ENCODE data around the gene ARL8A.
A peak's percentile ranks its signal among the peaks of the same experiment; 100 is the strongest.
"Not testable (repeated sequence)": the region's sequence is repeated elsewhere in the genome, so short reads cannot be mapped to it uniquely, and the experiment has no call there.

ARL8A gene

GRCh38 chr1:202144402-202145067 lies at the start of gene ARL8A:
TSS of gene ARL8A (minus strand) at chr1:202144737. CDS start at chr1:202144572, 165 bp downstream.
- peak; percentile 45 for DNase-seq

- DNase-seq = no peak
Observed at GRCh38 chr1:202194328-202194648, 49.8 kb upstream of the ARL8A start.

- no peak for DNase-seq
Observed at GRCh38 chr1:202193614-202194327, 49.2 kb upstream of the ARL8A start, which contains the start of gene LGR6. TSS of gene LGR6 (plus strand) at chr1:202193799. CDS start at chr1:202193990, 191 bp downstream.

- peak; percentile 47 for DNase-seq
Observed at GRCh38 chr1:202192770-202193613, 48.5 kb upstream of the ARL8A start.

- not testable (repeated sequence) for DNase-seq
Observed at GRCh38 chr1:202191391-202191790, 46.9 kb upstream of the ARL8A start.

- peak; percentile 20 for DNase-seq
Observed at GRCh38 chr1:202189918-202190715, 45.6 kb upstream of the ARL8A start.

- peak; percentile 65 for DNase-seq
Observed at GRCh38 chr1:202189001-202189790, 44.7 kb upstream of the ARL8A start.

- no peak for DNase-seq
Observed at GRCh38 chr1:202187697-202188407, 43.3 kb upstream of the ARL8A start.

- DNase-seq = no peak
Observed at GRCh38 chr1:202187041-202187671, 42.6 kb upstream of the ARL8A start.

GRCh38 chr1:202186327-202186726 lies 41.8 kb upstream of the ARL8A start:
- no peak for DNase-seq

GRCh38 chr1:202184750-202185460 lies 40.4 kb upstream of the ARL8A start:
- DNase-seq = peak; percentile 83

- no peak for DNase-seq
Observed at GRCh38 chr1:202182040-202182877, 37.7 kb upstream of the ARL8A start.

- DNase-seq = no peak
Observed at GRCh38 chr1:202181586-202181985, 37.0 kb upstream of the ARL8A start.

- DNase-seq = not testable (repeated sequence)
Observed at GRCh38 chr1:202180751-202181139, 36.2 kb upstream of the ARL8A start.

- no peak for DNase-seq
Observed at GRCh38 chr1:202179828-202180750, 35.6 kb upstream of the ARL8A start.

- DNase-seq = no peak
Observed at GRCh38 chr1:202176949-202177927, 32.7 kb upstream of the ARL8A start.

GRCh38 chr1:202173993-202174392 lies 29.5 kb upstream of the ARL8A start:
- no peak for DNase-seq
